GM18520 (cell line): ENCODE data around the gene ZNF674.
A peak's percentile ranks its signal among the peaks of the same experiment; 100 is the strongest.
"Not testable (repeated sequence)": the region's sequence is repeated elsewhere in the genome, so short reads cannot be mapped to it uniquely, and the experiment has no call there.

ENCODE experiments used
- ATAC-seq: cut with Tn5 transposase; IDR thresholded peaks from one replicate; pipeline ENCODE4 v1.9.1; 2021; ENCODE audit not compliant: unreplicated experiment

ZNF674 gene

DNA sequence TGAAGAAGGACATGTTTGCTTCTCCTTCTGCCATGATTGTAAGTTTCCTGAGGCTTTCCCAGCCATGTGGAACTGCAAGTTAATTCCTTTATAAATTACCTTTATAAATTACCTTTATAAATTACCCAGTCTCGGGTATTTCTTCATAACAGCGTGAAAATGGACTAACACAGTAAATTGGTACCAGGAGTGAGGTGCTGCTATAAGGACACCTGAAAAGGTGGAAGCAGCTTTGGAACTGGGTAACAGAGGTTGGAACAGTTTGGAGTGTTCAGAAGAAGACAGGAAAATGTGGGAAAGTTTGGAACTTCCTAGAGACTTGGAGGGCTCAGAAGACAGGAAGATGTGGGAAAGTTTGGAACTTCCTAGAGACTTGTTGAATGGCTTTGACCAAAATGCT, 66.6 kb downstream of the ZNF674 start:
- ATAC-seq, result not testable (repeated sequence)

- no peak for ATAC-seq
Observed at GRCh38 chrX:46477435-46477834, 67.8 kb downstream of the ZNF674 start.

- ATAC-seq, result no peak
Observed at GRCh38 chrX:46465203-46465602, 80.0 kb downstream of the ZNF674 start.

DNA sequence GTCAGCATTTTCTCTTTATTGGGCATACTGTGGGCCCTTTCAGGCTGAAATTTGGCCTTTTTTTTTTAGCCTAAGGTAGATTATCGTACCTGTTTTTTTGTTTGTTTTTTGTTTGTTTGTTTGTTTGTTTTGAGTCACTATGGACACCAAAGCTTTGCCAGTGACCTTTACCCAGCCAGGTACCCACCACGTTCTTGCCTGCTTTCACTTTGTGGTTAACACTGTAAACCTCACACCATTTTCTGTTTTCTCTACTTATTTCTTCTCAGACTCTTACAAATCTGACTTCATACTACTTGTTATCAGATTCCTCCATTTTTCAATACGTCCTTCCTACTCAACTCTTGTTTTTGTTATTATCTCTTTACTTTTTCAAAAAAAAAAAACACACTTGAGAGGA, 81.5 kb downstream of the ZNF674 start:
- no peak for ATAC-seq

GRCh38 chrX:46461660-46462191, 83.5 kb downstream of the ZNF674 start:
- peak; percentile 72 for ATAC-seq

GRCh38 chrX:46460801-46461659, 84.2 kb downstream of the ZNF674 start:
- not testable (repeated sequence) for ATAC-seq

DNA sequence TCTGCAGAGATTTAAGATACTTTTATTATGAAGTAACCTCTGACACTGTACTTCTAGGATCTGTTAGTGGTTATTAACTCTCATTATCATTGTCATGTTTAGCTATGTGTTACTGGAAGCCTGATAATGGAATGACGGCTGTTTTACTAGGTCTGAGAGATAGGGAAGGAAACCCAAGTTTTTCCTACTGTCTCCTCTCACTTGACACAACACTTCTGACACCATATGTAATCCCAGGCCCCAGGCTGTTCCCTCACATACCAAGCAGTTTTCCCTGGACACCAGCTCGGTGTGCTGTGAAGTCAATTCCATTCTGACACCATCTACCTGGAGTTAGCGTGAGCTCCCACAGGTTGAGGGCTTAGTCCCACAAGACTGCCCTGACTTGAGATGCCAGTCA, 85.6 kb downstream of the ZNF674 start:
- ATAC-seq, result no peak

DNA sequence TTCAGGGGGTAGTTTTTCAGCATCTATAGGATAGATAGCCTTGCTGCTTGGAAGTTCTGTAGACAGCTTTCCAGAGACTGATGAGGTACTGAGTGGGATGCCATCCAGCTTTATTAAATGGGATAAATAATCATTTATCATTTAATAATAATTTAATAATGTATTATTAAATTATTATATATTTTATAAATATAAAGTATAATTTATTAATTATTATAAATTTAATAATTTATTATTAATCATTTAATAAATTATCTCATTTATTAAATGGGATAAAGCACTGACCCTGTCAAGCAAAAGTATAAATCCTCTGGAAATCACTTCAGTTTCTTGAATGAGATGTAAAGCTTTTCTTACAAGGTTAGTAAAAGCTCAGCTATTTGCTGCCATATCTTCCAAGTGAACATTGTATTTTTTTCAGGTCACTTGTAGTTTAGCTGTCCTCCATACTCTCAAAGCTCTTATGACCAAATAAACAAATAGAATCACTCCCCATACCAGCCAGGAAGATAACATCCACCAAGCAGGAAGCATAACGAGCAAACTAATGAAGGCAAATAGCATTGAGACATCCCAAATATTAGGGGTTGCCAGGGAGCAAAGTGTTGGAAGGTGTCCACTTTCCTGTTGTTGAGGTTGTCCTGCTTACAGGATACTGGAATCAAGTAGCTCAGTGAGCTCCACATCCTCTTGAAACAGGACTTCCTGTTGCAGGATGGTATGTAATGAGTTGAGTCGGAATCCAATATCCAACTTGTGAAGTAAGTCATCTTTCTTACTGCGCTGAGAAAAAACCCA, 88.9 kb downstream of the ZNF674 start:
- ATAC-seq, result no peak
